Measurements from ENCODE around the gene AKR7A2. TPM values are rescaled to one million over a fixed set of nuclear protein-coding genes. Genes with fewer than 3 reads are reported as not detected.

Gene AKR7A2
- total RNA-seq, 4 donors from 2014 or later = 64.5 to 91.0 (median 80.7) TPM

DNA sequence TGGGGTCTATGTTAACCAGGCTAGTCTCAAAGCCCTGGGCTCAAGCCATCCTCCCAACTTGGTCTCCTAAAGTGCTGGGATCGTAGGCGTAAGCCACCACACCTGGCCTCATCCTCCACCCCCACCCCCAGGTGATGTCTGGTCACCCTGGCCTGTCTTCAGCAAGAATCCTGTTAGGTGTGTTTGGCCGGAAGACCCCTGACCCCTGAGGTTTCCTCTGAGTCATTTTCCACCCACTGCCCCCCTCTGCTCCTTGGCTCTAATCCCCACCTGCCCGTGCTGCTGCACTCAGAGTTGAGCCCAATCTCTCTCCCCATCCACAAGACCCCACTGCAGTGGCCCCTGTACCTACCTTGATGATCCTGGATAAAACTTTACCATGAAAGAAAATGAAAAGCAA, 25.3 kb upstream of the AKR7A2 start:
- WGBS, 2 donors = 91 to 97% methylated on average over 4 of the region's 4 CpGs

DNA sequence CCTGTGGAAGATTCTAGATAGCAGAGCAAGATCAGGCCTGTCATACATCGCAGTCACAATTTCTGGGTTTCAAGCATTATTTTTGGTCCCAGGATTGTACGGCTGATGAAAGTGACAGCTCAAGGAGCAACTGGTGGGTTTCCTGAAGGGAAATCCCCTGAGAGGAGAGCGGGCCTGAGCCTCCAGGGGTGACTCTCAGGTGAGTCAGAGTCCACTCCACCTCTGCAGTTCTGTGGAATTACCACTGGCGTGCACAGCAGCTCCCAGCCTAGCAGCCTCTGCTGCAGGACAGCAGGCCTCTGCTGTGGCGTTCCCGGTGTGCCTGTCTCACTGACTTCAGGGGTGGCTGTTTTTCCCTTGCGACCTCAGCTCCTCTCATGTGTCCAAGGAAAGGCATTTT, 24.6 kb upstream of the AKR7A2 start:
- WGBS, 2 donors = 90% methylated on average over 7 of the region's 7 CpGs
- Histone ChIP-seq H3K9me3 (no peaks in the 10 kb centered on the region), H3K27me3 (no peaks in the 10 kb centered on the region), H3K27ac (no peak overlapping the region), H3K36me3 (peaks cover 0 to 53% (median 0%) of the 10 kb centered on the region in 3 donors), H3K4me3 (no peak overlapping the region), H3K4me1 (peaks cover 0 to 6% (median 0%) of the 10 kb centered on the region in 4 donors)
- TF ChIP-seq, protein P1, sequence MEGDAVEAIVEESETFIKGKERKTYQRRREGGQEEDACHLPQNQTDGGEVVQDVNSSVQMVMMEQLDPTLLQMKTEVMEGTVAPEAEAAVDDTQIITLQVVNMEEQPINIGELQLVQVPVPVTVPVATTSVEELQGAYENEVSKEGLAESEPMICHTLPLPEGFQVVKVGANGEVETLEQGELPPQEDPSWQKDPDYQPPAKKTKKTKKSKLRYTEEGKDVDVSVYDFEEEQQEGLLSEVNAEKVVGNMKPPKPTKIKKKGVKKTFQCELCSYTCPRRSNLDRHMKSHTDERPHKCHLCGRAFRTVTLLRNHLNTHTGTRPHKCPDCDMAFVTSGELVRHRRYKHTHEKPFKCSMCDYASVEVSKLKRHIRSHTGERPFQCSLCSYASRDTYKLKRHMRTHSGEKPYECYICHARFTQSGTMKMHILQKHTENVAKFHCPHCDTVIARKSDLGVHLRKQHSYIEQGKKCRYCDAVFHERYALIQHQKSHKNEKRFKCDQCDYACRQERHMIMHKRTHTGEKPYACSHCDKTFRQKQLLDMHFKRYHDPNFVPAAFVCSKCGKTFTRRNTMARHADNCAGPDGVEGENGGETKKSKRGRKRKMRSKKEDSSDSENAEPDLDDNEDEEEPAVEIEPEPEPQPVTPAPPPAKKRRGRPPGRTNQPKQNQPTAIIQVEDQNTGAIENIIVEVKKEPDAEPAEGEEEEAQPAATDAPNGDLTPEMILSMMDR (IDR thresholded peaks at IDR 0.05) = no peak
- TF ChIP-seq POLR2A (IDR thresholded peaks at IDR 0.05) (no peak), EP300 (IDR thresholded peaks at IDR 0.05) (no peak)
- DNase-seq (ENCODE audit: low spot score in 2 of 2) = no peak

More for the DNA sequence above, 25.3 kb upstream of the AKR7A2 start:
- Histone ChIP-seq H3K27ac (no peak overlapping the region), H3K9me3 (no peaks in the 10 kb centered on the region), H3K36me3 (peaks cover 0 to 52% (median 0%) of the 10 kb centered on the region in 3 donors), H3K4me1 (peaks cover 0 to 14% (median 0%) of the 10 kb centered on the region in 4 donors), H3K27me3 (no peaks in the 10 kb centered on the region), H3K4me3 (no peak overlapping the region)
- no peak for DNase-seq (ENCODE audit: low spot score in 2 of 2)
- TF ChIP-seq, protein P1 (IDR thresholded peaks at IDR 0.05) = no peak
- TF ChIP-seq EP300 (IDR thresholded peaks at IDR 0.05) (no peak), POLR2A (IDR thresholded peaks at IDR 0.05) (no peak)

DNA sequence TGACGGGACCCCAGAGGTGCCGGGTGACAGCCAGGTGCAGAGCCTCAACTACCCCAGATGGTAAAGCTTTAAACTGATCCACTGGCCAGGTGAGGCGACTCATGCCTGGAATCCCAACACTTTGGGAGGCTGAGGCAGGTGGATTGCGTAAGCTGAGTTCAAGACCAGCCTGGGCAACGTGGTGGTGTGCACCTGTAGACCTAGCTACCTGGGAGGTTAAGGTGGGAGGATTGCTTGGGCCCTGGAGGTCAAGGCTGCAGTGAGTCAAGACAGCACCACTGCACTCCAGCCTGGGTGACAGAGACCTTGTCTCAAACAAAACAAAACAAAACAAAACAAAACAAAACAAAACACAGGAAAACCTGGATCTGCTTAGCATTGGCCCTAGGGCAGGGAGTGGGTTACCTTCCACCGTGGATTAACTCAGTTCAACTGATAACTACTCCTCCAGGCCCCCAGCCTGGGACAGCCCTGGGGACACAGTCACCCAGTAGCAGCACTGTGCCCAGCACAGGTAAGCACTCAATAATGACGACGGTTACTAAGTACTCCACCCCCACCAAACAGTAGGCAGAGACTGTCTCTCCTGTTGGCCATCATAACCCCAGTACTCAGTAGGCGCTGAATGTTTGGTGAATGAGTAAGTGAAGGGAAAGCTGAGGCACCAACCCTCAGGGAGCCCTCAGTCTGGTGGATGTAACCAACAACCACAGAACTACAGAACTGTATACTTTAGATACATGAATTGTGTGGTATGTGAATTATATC, 21.8 kb upstream of the AKR7A2 start:
- WGBS, 2 donors = 85% methylated on average over 9 of the region's 9 CpGs
- Histone ChIP-seq H3K27ac (no peak overlapping the region), H3K9me3 (no peaks in the 10 kb centered on the region), H3K4me1 (no peaks in the 10 kb centered on the region), H3K4me3 (no peak overlapping the region), H3K36me3 (peaks cover 0 to 62% (median 0%) of the 10 kb centered on the region in 3 donors), H3K27me3 (no peaks in the 10 kb centered on the region)
- no peak for DNase-seq (ENCODE audit: low spot score in 2 of 2)
- TF ChIP-seq, protein P1 (IDR thresholded peaks at IDR 0.05) = no peak
- no peak for TF ChIP-seq POLR2A (IDR thresholded peaks at IDR 0.05)
- TF ChIP-seq EP300 (IDR thresholded peaks at IDR 0.05) = no peak

DNA sequence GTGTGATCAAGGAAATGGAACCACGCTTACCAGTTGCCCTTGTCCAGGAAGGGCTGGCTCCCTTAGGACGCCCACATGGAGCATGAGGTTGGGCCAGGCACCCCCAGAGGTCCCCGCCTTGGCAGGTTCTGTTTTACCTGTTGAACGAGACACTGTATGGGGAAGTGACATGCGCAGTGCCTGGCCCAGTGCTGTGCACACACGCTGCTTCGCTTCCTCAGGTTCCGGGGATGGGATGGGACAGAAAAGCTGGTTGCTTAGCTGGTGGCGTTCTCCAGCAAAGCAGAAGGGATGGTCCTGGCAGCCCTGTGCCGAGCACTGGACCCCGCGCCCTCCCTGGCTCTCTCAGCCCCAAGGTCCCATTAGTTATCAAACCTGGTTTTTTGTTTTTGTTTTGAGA, 20.9 kb upstream of the AKR7A2 start:
- Histone ChIP-seq H3K4me3 (no peak overlapping the region), H3K27ac (no peak overlapping the region), H3K4me1 (no peaks in the 10 kb centered on the region), H3K9me3 (no peaks in the 10 kb centered on the region), H3K36me3 (peaks cover 0 to 62% (median 2%) of the 10 kb centered on the region in 3 donors), H3K27me3 (no peaks in the 10 kb centered on the region)
- no peak for DNase-seq (ENCODE audit: low spot score in 2 of 2)
- 88 to 94% methylated on average over 12 of the region's 12 CpGs for WGBS, 2 donors
- TF ChIP-seq POLR2A (IDR thresholded peaks at IDR 0.05) (no peak), EP300 (IDR thresholded peaks at IDR 0.05) (no peak)
- TF ChIP-seq, protein P1 (IDR thresholded peaks at IDR 0.05) = no peak

DNA sequence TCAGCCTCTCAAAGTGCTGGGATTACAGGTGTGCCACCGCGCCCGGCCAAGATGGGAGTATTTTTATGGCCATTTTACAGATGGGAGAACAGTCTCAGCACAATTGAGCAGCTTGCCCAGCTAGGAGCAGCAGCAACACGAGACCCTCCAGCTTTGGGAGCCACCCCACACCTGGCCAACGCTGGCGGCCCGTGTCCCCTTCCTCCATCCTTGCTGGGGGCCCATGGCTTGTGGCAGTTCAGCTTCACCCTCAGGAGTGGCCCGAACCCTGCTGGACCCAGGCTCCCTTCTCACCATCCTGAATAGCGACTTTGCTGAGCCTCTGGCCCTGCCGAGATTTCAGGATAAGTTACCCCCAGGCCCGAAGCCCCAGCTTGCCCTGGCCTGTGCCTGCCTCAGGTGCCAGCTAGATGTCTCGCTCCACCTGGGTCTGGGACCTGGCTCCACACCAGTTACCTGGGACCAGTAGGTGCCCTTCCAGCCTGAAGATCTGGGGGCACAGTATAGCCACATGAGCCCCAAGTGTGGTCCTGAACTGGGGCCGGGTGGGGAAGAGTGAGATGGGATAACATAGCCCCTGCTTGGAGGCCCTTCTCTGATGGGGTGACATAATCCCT, 19.4 kb upstream of the AKR7A2 start:
- TF ChIP-seq, protein P1 (IDR thresholded peaks at IDR 0.05) = no peak
- no peak for TF ChIP-seq EP300 (IDR thresholded peaks at IDR 0.05)
- no peak overlapping the region for H3K27ac ChIP-seq
- no peaks in the 10 kb centered on the region for H3K27me3 ChIP-seq
- H3K4me3 ChIP-seq = no peak overlapping the region
- H3K36me3 ChIP-seq = peaks cover 0 to 66% (median 7%) of the 10 kb centered on the region in 3 donors
- H3K9me3 ChIP-seq = no peaks in the 10 kb centered on the region
- WGBS, 2 donors = 83 to 93% methylated on average over 9 to 13 of the region's 13 CpGs
- no peak for DNase-seq (ENCODE audit: low spot score in 2 of 2)
- no peaks in the 10 kb centered on the region for H3K4me1 ChIP-seq

Measured in tibial nerve (tissue), 4 donors.